Dendritic cell treated with granulocyte-macrophage colony-stimulating factor and Interleukin-4, amounts not matched to agents 40 ng/mL and 50 ng/mL, for 4 days (primary cell): ENCODE results near the gene CAPN14.
"Not testable (repeated sequence)": the region's sequence is repeated elsewhere in the genome, so short reads cannot be mapped to it uniquely, and the experiment has no call there.

ENCODE experiments used
- H3K27ac Mint-ChIP-seq: one replicate; pipeline ENCODE4 v1.8.0; 2022; ENCODE audit warnings: mild to moderate bottlenecking, mixed read lengths
- H3K27me3 Mint-ChIP-seq: one replicate; pipeline ENCODE4 v1.8.0; 2022; ENCODE audit warnings: mild to moderate bottlenecking, mixed read lengths
- H3K36me3 Mint-ChIP-seq: one replicate; pipeline ENCODE4 v1.8.0; 2022; ENCODE audit warnings: low read depth, mixed read lengths
- H3K4me1 Mint-ChIP-seq: one replicate; pipeline ENCODE4 v1.8.0; 2022; ENCODE audit warnings: low read depth, mixed read lengths
- H3K4me3 Mint-ChIP-seq: one replicate; pipeline ENCODE4 v1.8.0; 2022; ENCODE audit warnings: mild to moderate bottlenecking, moderate library complexity, mixed read lengths
- H3K9me3 Mint-ChIP-seq: one replicate; pipeline ENCODE4 v1.8.0; 2022; ENCODE audit warnings: mixed read lengths
- intact Hi-C: fragments of 100-400 bp; cut with micrococcal nuclease; formaldehyde crosslinking; loops from one replicate; pipeline ENCODE4 v1.15.0; 2022

The CAPN14 gene

GRCh38 chr2:31187166-31187565 lies 30.1 kb downstream of the CAPN14 start:
- no peaks in the 10 kb centered on the region for H3K27me3 Mint-ChIP-seq
- H3K4me1 Mint-ChIP-seq, result no peaks in the 10 kb centered on the region
- intact Hi-C loops, result no loop called here
- H3K4me3 Mint-ChIP-seq, result no peak overlapping the region
- no peak overlapping the region for H3K27ac Mint-ChIP-seq
- H3K36me3 Mint-ChIP-seq, result no peaks in the 10 kb centered on the region
- H3K9me3 Mint-ChIP-seq, result no peaks in the 10 kb centered on the region

- H3K27ac Mint-ChIP-seq, H3K4me1 Mint-ChIP-seq, H3K4me3 Mint-ChIP-seq, H3K36me3 Mint-ChIP-seq, H3K27me3 Mint-ChIP-seq, intact Hi-C loops, H3K9me3 Mint-ChIP-seq: not testable (repeated sequence)
These were observed 33.3 kb downstream of the CAPN14 start for GRCh38 chr2:31183973-31184372.

- intact Hi-C loops, result no loop called here
- Mint-ChIP-seq H3K9me3 (no peaks in the 10 kb centered on the region), H3K27me3 (no peaks in the 10 kb centered on the region), H3K4me1 (no peaks in the 10 kb centered on the region), H3K36me3 (no peaks in the 10 kb centered on the region), H3K27ac (no peak overlapping the region), H3K4me3 (no peak overlapping the region)
These were observed 40.6 kb downstream of the CAPN14 start for GRCh38 chr2:31176742-31177141.

- no peaks in the 10 kb centered on the region for H3K9me3 Mint-ChIP-seq
- peaks cover 5% of the 10 kb centered on the region for H3K4me1 Mint-ChIP-seq
- intact Hi-C loops, result loop anchor here (2.0 kb wide), 1 partner anchor 164 kb away; no protein-coding TSS in a partner anchor
- H3K4me3 Mint-ChIP-seq, result no peak overlapping the region
- no peaks in the 10 kb centered on the region for H3K36me3 Mint-ChIP-seq
- peaks cover 6% of the 10 kb centered on the region for H3K27me3 Mint-ChIP-seq
- H3K27ac Mint-ChIP-seq, result no peak overlapping the region
These were observed 46.2 kb downstream of the CAPN14 start for GRCh38 chr2:31171142-31171541.

- Mint-ChIP-seq H3K27ac (no peak overlapping the region), H3K9me3 (no peaks in the 10 kb centered on the region), H3K36me3 (no peaks in the 10 kb centered on the region), H3K27me3 (peaks cover 6% of the 10 kb centered on the region), H3K4me3 (no peak overlapping the region), H3K4me1 (peaks cover 6% of the 10 kb centered on the region)
- intact Hi-C loops, result loop anchor here (1.0 to 2.0 kb wide), 3 partner anchors 165 to 456 kb away; no protein-coding TSS in a partner anchor
These were observed 47.1 kb downstream of the CAPN14 start for GRCh38 chr2:31170071-31170698.

GRCh38 chr2:31168291-31168690 lies 49.0 kb downstream of the CAPN14 start:
- intact Hi-C loops, result loop anchor here (5.0 kb wide), 1 partner anchor 441 kb away; no protein-coding TSS in a partner anchor
- peaks cover 10% of the 10 kb centered on the region for H3K4me1 Mint-ChIP-seq
- peaks cover 6% of the 10 kb centered on the region for H3K27me3 Mint-ChIP-seq
- H3K36me3 Mint-ChIP-seq, result no peaks in the 10 kb centered on the region
- H3K9me3 Mint-ChIP-seq, result no peaks in the 10 kb centered on the region
- no peak overlapping the region for H3K27ac Mint-ChIP-seq
- no peak overlapping the region for H3K4me3 Mint-ChIP-seq

GRCh38 chr2:31166925-31167324 lies 50.4 kb downstream of the CAPN14 start:
- H3K27ac Mint-ChIP-seq, result no peak overlapping the region
- H3K36me3 Mint-ChIP-seq, result no peaks in the 10 kb centered on the region
- H3K4me3 Mint-ChIP-seq, result no peak overlapping the region
- peaks cover 10% of the 10 kb centered on the region for H3K4me1 Mint-ChIP-seq
- H3K9me3 Mint-ChIP-seq, result no peaks in the 10 kb centered on the region
- intact Hi-C loops, result loop anchor here (5.0 kb wide), 1 partner anchor 440 kb away; no protein-coding TSS in a partner anchor
- H3K27me3 Mint-ChIP-seq, result peaks cover 6% of the 10 kb centered on the region

GRCh38 chr2:31163011-31163539 lies 54.2 kb downstream of the CAPN14 start:
- peaks cover 7% of the 10 kb centered on the region for H3K4me1 Mint-ChIP-seq
- intact Hi-C loops, result no loop called here
- H3K27me3 Mint-ChIP-seq, result no peaks in the 10 kb centered on the region
- no peaks in the 10 kb centered on the region for H3K36me3 Mint-ChIP-seq
- no peaks in the 10 kb centered on the region for H3K9me3 Mint-ChIP-seq
- H3K4me3 Mint-ChIP-seq, result no peak overlapping the region
- H3K27ac Mint-ChIP-seq, result no peak overlapping the region

- intact Hi-C loops, result no loop called here
- no peaks in the 10 kb centered on the region for H3K9me3 Mint-ChIP-seq
- no peak overlapping the region for H3K27ac Mint-ChIP-seq
- H3K4me3 Mint-ChIP-seq, result no peak overlapping the region
- H3K36me3 Mint-ChIP-seq, result no peaks in the 10 kb centered on the region
- no peaks in the 10 kb centered on the region for H3K27me3 Mint-ChIP-seq
- H3K4me1 Mint-ChIP-seq, result peaks cover 12% of the 10 kb centered on the region
These were observed 55.7 kb downstream of the CAPN14 start for GRCh38 chr2:31161637-31162036.

- H3K4me1 Mint-ChIP-seq, result no peaks in the 10 kb centered on the region
- intact Hi-C loops, result no loop called here
- H3K9me3 Mint-ChIP-seq, result no peaks in the 10 kb centered on the region
- H3K27me3 Mint-ChIP-seq, result no peaks in the 10 kb centered on the region
- H3K27ac Mint-ChIP-seq, result no peak overlapping the region
- H3K4me3 Mint-ChIP-seq, result no peak overlapping the region
- no peaks in the 10 kb centered on the region for H3K36me3 Mint-ChIP-seq
These were observed 65.8 kb downstream of the CAPN14 start for GRCh38 chr2:31151501-31151900.

- no peaks in the 10 kb centered on the region for H3K4me1 Mint-ChIP-seq
- no peaks in the 10 kb centered on the region for H3K9me3 Mint-ChIP-seq
- H3K36me3 Mint-ChIP-seq, result no peaks in the 10 kb centered on the region
- H3K4me3 Mint-ChIP-seq, result no peak overlapping the region
- H3K27ac Mint-ChIP-seq, result no peak overlapping the region
- intact Hi-C loops, result no loop called here
- H3K27me3 Mint-ChIP-seq, result no peaks in the 10 kb centered on the region
These were observed 67.1 kb downstream of the CAPN14 start for GRCh38 chr2:31150120-31150670.

GRCh38 chr2:31148514-31148913 lies 68.8 kb downstream of the CAPN14 start:
- Mint-ChIP-seq H3K27me3 (no peaks in the 10 kb centered on the region), H3K27ac (no peak overlapping the region), H3K4me3 (no peak overlapping the region), H3K4me1 (no peaks in the 10 kb centered on the region), H3K9me3 (no peaks in the 10 kb centered on the region), H3K36me3 (no peaks in the 10 kb centered on the region)
- intact Hi-C loops, result no loop called here

- intact Hi-C loops, result no loop called here
- Mint-ChIP-seq H3K36me3 (no peaks in the 10 kb centered on the region), H3K4me1 (no peaks in the 10 kb centered on the region), H3K27ac (no peak overlapping the region), H3K4me3 (no peak overlapping the region), H3K27me3 (no peaks in the 10 kb centered on the region), H3K9me3 (no peaks in the 10 kb centered on the region)
These were observed 69.7 kb downstream of the CAPN14 start for GRCh38 chr2:31147645-31148044.

- intact Hi-C loops, result no loop called here
- no peak overlapping the region for H3K4me3 Mint-ChIP-seq
- H3K36me3 Mint-ChIP-seq, result no peaks in the 10 kb centered on the region
These were observed 75.2 kb downstream of the CAPN14 start for GRCh38 chr2:31142110-31142509.

More at GRCh38 chr2:31142110-31142509, 75.2 kb downstream of the CAPN14 start:
- no peaks in the 10 kb centered on the region for H3K9me3 Mint-ChIP-seq
- peaks cover 9% of the 10 kb centered on the region for H3K4me1 Mint-ChIP-seq
- H3K27me3 Mint-ChIP-seq, result peaks cover 26% of the 10 kb centered on the region
- H3K27ac Mint-ChIP-seq, result no peak overlapping the region
